GM10266 (cell line): ENCODE data around the gene CRB1.

ENCODE experiments used
- DNase-seq: peaks from one replicate; pipeline ENCODE4 v3.0.0; 2012; ENCODE audit errors: extremely low spot score
- TF ChIP-seq, protein P1 (sequence below): IDR thresholded peaks from 2 replicates; pipeline ENCODE4 v1.5.1; 2012; ENCODE audit warnings: mild to moderate bottlenecking, low read depth; ENCODE audit not compliant: control insufficient read depth, insufficient read depth; ENCODE audit errors: missing control alignments

CRB1 gene

GRCh38 chr1:197341626-197342025, 73.6 kb downstream of the CRB1 start:
- TF ChIP-seq, protein P1, sequence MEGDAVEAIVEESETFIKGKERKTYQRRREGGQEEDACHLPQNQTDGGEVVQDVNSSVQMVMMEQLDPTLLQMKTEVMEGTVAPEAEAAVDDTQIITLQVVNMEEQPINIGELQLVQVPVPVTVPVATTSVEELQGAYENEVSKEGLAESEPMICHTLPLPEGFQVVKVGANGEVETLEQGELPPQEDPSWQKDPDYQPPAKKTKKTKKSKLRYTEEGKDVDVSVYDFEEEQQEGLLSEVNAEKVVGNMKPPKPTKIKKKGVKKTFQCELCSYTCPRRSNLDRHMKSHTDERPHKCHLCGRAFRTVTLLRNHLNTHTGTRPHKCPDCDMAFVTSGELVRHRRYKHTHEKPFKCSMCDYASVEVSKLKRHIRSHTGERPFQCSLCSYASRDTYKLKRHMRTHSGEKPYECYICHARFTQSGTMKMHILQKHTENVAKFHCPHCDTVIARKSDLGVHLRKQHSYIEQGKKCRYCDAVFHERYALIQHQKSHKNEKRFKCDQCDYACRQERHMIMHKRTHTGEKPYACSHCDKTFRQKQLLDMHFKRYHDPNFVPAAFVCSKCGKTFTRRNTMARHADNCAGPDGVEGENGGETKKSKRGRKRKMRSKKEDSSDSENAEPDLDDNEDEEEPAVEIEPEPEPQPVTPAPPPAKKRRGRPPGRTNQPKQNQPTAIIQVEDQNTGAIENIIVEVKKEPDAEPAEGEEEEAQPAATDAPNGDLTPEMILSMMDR: no peak
- DNase-seq: no peak

DNA sequence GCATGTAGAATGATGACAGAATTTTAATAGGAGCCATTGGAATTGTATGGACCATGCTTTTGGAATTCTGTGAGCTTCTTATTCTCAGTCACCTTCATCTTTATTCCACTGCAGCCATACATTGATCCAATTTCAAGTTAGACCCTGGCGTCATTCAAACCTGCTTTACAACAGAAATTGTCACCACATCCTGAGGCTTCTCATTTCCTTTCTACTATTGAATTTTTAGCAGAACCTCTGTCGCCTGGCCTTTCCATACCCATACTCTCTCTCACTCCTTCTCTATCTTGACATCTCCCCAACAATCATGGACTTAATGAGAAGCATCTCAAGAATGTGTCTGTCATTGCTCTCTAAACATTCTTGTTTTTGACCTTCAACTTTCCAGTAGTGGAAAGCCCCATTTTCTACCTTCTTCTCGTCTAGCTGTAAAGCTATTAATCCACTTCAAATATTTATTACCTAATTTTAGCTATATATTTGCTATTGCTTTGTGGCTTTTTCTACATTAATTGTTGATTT, 74.1 kb downstream of the CRB1 start:
- DNase-seq: no peak
- TF ChIP-seq, protein P1: no peak

DNA sequence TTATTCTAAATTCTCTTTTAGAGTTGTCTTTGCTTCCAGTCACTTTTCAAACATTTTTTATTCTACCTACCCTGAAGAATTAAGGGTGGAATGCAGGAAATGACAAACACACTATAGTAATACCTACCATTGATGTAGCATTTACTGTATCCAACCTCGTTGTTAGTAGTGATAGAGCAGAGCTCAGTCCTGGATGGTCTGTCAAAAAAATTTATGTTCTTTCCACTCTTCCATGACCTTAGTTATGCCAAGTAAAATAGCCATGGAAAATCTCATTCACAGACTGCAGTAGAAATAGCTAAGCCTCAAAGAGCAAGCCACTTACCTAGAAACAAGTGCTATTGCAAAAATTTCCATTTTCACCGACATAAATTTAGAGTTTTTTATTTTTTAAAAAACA, 74.6 kb downstream of the CRB1 start:
- no peak for DNase-seq
- TF ChIP-seq, protein P1: no peak

GRCh38 chr1:197343663-197344273, 75.7 kb downstream of the CRB1 start:
- DNase-seq: no peak
- TF ChIP-seq, protein P1: no peak

DNA sequence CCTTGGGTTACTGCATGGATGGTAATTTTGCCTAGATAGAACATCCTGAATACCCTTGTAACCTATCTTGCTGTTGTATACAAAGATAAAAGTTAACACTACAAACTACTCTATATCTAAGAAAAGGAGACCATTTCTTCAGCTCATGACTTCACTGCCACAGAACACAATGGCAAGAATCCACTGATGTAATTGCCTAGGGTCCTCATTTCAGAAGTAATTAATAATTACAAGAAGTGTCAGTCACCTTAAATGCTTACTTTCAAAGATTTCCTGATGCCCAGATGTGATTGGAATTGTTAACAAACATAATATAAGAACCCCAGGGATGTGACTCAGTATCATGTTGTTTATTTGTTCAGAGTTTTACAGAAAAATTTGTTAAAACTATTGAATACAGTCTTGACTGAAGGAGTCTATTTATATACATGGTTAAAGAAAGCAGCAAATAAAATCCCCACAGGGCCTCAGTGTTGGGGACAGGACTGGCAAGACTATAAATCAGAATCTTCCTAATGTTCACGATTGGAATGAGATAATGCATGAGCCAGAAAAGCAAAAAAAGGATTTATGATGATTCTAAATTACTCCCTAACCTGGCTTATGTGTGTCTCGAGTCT, 83.9 kb downstream of the CRB1 start:
- TF ChIP-seq, protein P1: no peak
- no peak for DNase-seq

GRCh38 chr1:197355248-197355995, 87.4 kb downstream of the CRB1 start:
- TF ChIP-seq, protein P1: no peak
- no peak for DNase-seq
